SK-N-SH (cell line): Measurements from ENCODE around the gene USP11. TPM values are rescaled to one million over a fixed set of nuclear protein-coding genes. Genes with fewer than 3 reads are reported as not detected.

Experiments used
- CTCF ChIA-PET: fragments of 300-600, 350-600 bp; formaldehyde crosslinking; extraction: SDS; loops from one replicate; lab custom pipeline; 2021; lab: Yijun Ruan, JAX
- POLR2A ChIA-PET: fragments of 350-600 bp; sonication (Branson Sonifier 250); formaldehyde crosslinking; extraction: SDS; loops from one replicate; lab custom pipeline; 2020; ENCODE audit warnings: antibody characterized with exemption, inconsistent platforms; lab: Yijun Ruan, JAX
- DNase-seq: peaks from one replicate; pipeline ENCODE4 v3.0.0; 2012
- H2AFZ ChIP-seq: fragments of 200-600 bp; sonication (generic); 2 replicates; pipeline ENCODE4 v1.8.1; 2016; ENCODE audit warnings: antibody characterized with exemption, mild to moderate bottlenecking, low read depth
- H3F3A ChIP-seq: fragments of 200-600 bp; sonication (generic); replicated peaks from 2 replicates; pipeline ENCODE3; 2016; ENCODE audit warnings: antibody characterized with exemption, mild to moderate bottlenecking; ENCODE audit not compliant: insufficient read depth
- H3K27ac ChIP-seq, 2 experiments: fragments of 200-500 bp in 1 of 2; fragments of 200-600 bp in 1 of 2; sonication (Bioruptor generic) in 1 of 2; sonication (generic), shearing (Covaris generic) in 1 of 2; 2 replicates each; pipeline versions ENCODE4 v1.5.1 to v1.6.1; 2014 to 2016; ENCODE audit warnings: low read depth in 2 of 2, inconsistent platforms in 1 of 2, low read length in 1 of 2, mild to moderate bottlenecking in 1 of 2, mixed read lengths in 1 of 2
- H3K27me3 ChIP-seq: fragments of 200-600 bp; sonication (generic), shearing (Covaris generic); 2 replicates; pipeline ENCODE4 v1.6.1; 2016; ENCODE audit warnings: mixed run types; ENCODE audit not compliant: insufficient read depth
- H3K36me3 ChIP-seq, 2 experiments: fragments of 200-500 bp in 1 of 2; fragments of 200-600 bp in 1 of 2; sonication (Bioruptor generic) in 1 of 2; sonication (generic) in 1 of 2; replicated peaks in 1 of 2; 2 replicates each; pipeline versions ENCODE3 to v1.5.1; 2014 to 2016; ENCODE audit warnings: low read length in 1 of 2, mild to moderate bottlenecking in 1 of 2; ENCODE audit not compliant: insufficient read depth in 2 of 2, control insufficient read depth in 1 of 2
- H3K4me1 ChIP-seq, 2 experiments: fragments of 200-500 bp in 1 of 2; fragments of 200-600 bp in 1 of 2; sonication (Bioruptor generic) in 1 of 2; sonication (generic), shearing (Covaris generic) in 1 of 2; 2 replicates each; pipeline versions ENCODE4 v1.5.1 to v1.6.1; 2014 to 2016; ENCODE audit warnings: low read depth in 1 of 2, low read length in 1 of 2, mixed run types in 1 of 2; ENCODE audit not compliant: insufficient read depth in 2 of 2, control insufficient read depth in 1 of 2
- H3K4me2 ChIP-seq: fragments of 200-600 bp; sonication (generic), shearing (Covaris generic); 2 replicates; pipeline ENCODE4 v1.6.1; 2017; ENCODE audit warnings: mixed run types
- H3K4me3 ChIP-seq, 2 experiments: fragments of 200-500 bp in 1 of 2; fragments of 200-600 bp in 1 of 2; sonication (Bioruptor generic) in 1 of 2; sonication (generic), shearing (Covaris generic) in 1 of 2; 2 replicates each; pipeline versions ENCODE4 v1.5.1 to v1.8.1; 2014 to 2016; ENCODE audit warnings: low read depth in 2 of 2, inconsistent platforms in 1 of 2, low read length in 1 of 2, mild to moderate bottlenecking in 1 of 2, mixed read lengths in 1 of 2, moderate library complexity in 1 of 2
- H3K79me2 ChIP-seq: fragments of 200-600 bp; sonication (generic); 2 replicates; pipeline ENCODE4 v1.8.1; 2017; ENCODE audit warnings: mild to moderate bottlenecking; ENCODE audit not compliant: insufficient read depth
- H3K9ac ChIP-seq: fragments of 200-600 bp; sonication (generic); 2 replicates; pipeline ENCODE4 v1.6.1; 2017; ENCODE audit warnings: mixed run types
- H3K9me2 ChIP-seq: fragments of 200-600 bp; sonication (generic); 2 replicates; pipeline ENCODE4 v1.6.1; 2017; ENCODE audit warnings: mixed run types
- H3K9me3 ChIP-seq: fragments of 200-600 bp; sonication (generic); 2 replicates; pipeline ENCODE4 v1.6.1; 2017; ENCODE audit warnings: mixed run types, mild to moderate bottlenecking, moderate library complexity
- H4K20me1 ChIP-seq: fragments of 200-600 bp; sonication (generic); 2 replicates; pipeline ENCODE4 v1.6.1; 2017; ENCODE audit warnings: mild to moderate bottlenecking, mixed run types; ENCODE audit not compliant: insufficient read depth
- CHD2 ChIP-seq: fragments of 150-350 bp; IDR thresholded peaks from 2 replicates; pipeline ENCODE4 v1.6.1; 2018; ENCODE audit warnings: low read length; ENCODE audit not compliant: partially characterized antibody
- CTCF ChIP-seq: fragments of 200-600 bp; sonication (generic); IDR thresholded peaks from 2 replicates; pipeline ENCODE4 v1.6.1; 2017; ENCODE audit warnings: antibody characterized with exemption, mild to moderate bottlenecking, moderate library complexity
- ELF1 ChIP-seq: IDR thresholded peaks from 2 replicates; pipeline ENCODE4 v1.4.0; 2012
- EZH2phosphoT487 ChIP-seq: fragments of 200-600 bp; sonication (generic); IDR thresholded peaks from 2 replicates; pipeline ENCODE4 v1.6.1; 2017; ENCODE audit warnings: low read depth, mixed run types, mild to moderate bottlenecking, antibody characterized with exemption, moderate library complexity, borderline replicate concordance
- FOXJ3 ChIP-seq: sonication (generic); formaldehyde crosslinking; IDR thresholded peaks from 2 replicates; pipeline ENCODE4 v1.5.1; 2020; ENCODE audit warnings: mild to moderate bottlenecking, missing genetic modification reagents
- FOXM1 ChIP-seq: IDR thresholded peaks from 2 replicates; pipeline ENCODE4 v1.4.0; 2012; ENCODE audit warnings: low read depth, mild to moderate bottlenecking
- GABPA ChIP-seq: IDR thresholded peaks from 2 replicates; pipeline ENCODE4 v1.4.0; 2012; ENCODE audit warnings: low read depth, mild to moderate bottlenecking
- GATA2 ChIP-seq: sonication (generic); formaldehyde crosslinking; IDR thresholded peaks from 2 replicates; pipeline ENCODE4 v1.5.0; 2020; ENCODE audit warnings: mild to moderate bottlenecking, missing genetic modification reagents
- MAX ChIP-seq: IDR thresholded peaks from 2 replicates; pipeline ENCODE4 v1.4.0; 2012; ENCODE audit warnings: low read depth
- MEF2A ChIP-seq: IDR thresholded peaks from 2 replicates; pipeline ENCODE4 v1.4.0; 2012; ENCODE audit warnings: low read depth, borderline replicate concordance
- MXI1 ChIP-seq: IDR thresholded peaks from 2 replicates; pipeline ENCODE4 v1.6.1; 2012; ENCODE audit warnings: mild to moderate bottlenecking, low read depth, low read length, improper control_type of control experiment
- NRF1 ChIP-seq: IDR thresholded peaks from 2 replicates; pipeline ENCODE4 v1.6.1; 2012; ENCODE audit warnings: low read depth, mild to moderate bottlenecking, low read length
- POLR2AphosphoS5 ChIP-seq: IDR thresholded peaks from 2 replicates; pipeline ENCODE4 v1.6.1; 2012; ENCODE audit warnings: low read depth, low read length
- RAD21 ChIP-seq: IDR thresholded peaks from 2 replicates; pipeline ENCODE4 v1.6.1; 2012; ENCODE audit warnings: mild to moderate bottlenecking, low read length
- RCOR1 ChIP-seq: fragments of 150-350 bp; IDR thresholded peaks from 2 replicates; pipeline ENCODE4 v1.6.1; 2017; ENCODE audit warnings: antibody characterized with exemption, low read length
- RFX5 ChIP-seq: IDR thresholded peaks from 2 replicates; pipeline ENCODE4 v1.6.1; 2012; ENCODE audit warnings: mild to moderate bottlenecking, improper control_type of control experiment, low read length
- RXRA ChIP-seq: IDR thresholded peaks from 2 replicates; pipeline ENCODE4 v1.4.0; 2012; ENCODE audit warnings: low read depth, mild to moderate bottlenecking, borderline replicate concordance
- SIN3A ChIP-seq: IDR thresholded peaks from 2 replicates; pipeline ENCODE4 v1.6.1; 2012; ENCODE audit warnings: low read depth, mild to moderate bottlenecking, low read length, moderate library complexity, borderline replicate concordance
- TAF1 ChIP-seq: IDR thresholded peaks from 2 replicates; pipeline ENCODE4 v1.6.1; 2012; ENCODE audit warnings: low read depth, mild to moderate bottlenecking, low read length, moderate library complexity, borderline replicate concordance
- TCF12 ChIP-seq: IDR thresholded peaks from 2 replicates; pipeline ENCODE4 v1.4.0; 2012
- TEAD4 ChIP-seq: IDR thresholded peaks from 2 replicates; pipeline ENCODE4 v1.4.0; 2012; ENCODE audit warnings: mild to moderate bottlenecking, borderline replicate concordance; ENCODE audit not compliant: insufficient read depth
- USF2 ChIP-seq: fragments of 150-350 bp; IDR thresholded peaks from 2 replicates; pipeline ENCODE4 v1.6.1; 2017; ENCODE audit warnings: antibody characterized with exemption, low read length, low read depth, borderline replicate concordance
- YY1 ChIP-seq: IDR thresholded peaks from 2 replicates; pipeline ENCODE4 v1.4.0; 2012; ENCODE audit warnings: low read depth, mild to moderate bottlenecking
- WGBS: methylation state at CpG from one replicate; pipeline ENCODE4 v1.1.6; 2017; ENCODE audit warnings: low lambda C conversion rate; 5-methylcytosine and 5-hydroxymethylcytosine counted together
- polyA plus RNA-seq, 3 experiments: library from polyadenylated mRNA; depleted of rRNA; stranded (reverse); fragments of >200 nt; gene quantifications; 2 replicates each; pipeline ENCODE4 v1.2.3, GENCODE V29; 2012
- TF ChIP-seq, protein P1 (sequence below): IDR thresholded peaks from 2 replicates; pipeline ENCODE4; 2012

Gene USP11
- polyA plus RNA-seq, 1 of the 3 experiments (the other 2 are of a cell fraction): 53.1 TPM

DNA sequence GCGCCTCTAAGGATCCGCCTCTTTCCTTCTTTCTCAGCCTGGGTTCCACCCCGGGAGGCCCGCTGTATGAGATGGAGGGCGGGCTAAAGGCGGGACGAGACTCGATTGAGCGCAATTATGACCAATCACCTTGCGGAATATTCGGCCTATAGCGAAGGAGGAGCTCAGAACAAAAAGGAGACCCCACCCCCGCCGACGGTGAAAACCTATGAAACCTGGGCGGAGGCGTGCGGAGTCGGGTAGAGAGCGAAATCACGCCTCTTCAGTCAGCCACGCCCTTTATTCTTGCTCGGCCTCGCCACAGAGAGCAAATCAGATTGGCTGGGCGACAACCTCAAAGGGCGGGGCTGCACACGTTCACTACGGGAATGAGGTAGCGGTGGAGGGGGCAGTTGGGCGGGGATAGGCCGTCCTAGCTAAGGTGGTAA is 14.9 kb upstream of the USP11 start:
- DNase-seq: peak; percentile 95
- POLR2A ChIA-PET: interaction anchor here (0.7 to 1.5 kb wide), 4 partner anchors 13 to 167 kb away, joined by 3 to 10 read pairs (median 4); partner anchors contain the start of gene USP11
- peaks cover 24% of the 10 kb centered on the region for H3F3A ChIP-seq
- H3K4me2 ChIP-seq: peak overlapping the region; percentile 98
- peak overlapping the region; percentile 88 to 90 for H3K4me3 ChIP-seq
- peak overlapping the region; percentile 95 for H3K9ac ChIP-seq
- H3K27ac ChIP-seq: peak overlapping the region; percentile 92 to 96
- peaks cover 47% of the 10 kb centered on the region for H4K20me1 ChIP-seq
- TF ChIP-seq MAX (no peak), RFX5 (peak; percentile 18; the same call in 1 of the 2 replicates), EZH2phosphoT487 (no peak), CHD2 (no peak), NRF1 (peak; percentile 68; the same call in 1 of the 2 replicates), MXI1 (peak; percentile 80), SIN3A (peak; percentile 28; the same call in 1 of the 2 replicates), POLR2AphosphoS5 (0 out of 2 replicates have a peak, but pooled peaks have one; percentile 26), GATA2 (CRISPR knock-in tag) (no peak)
- TF ChIP-seq, protein P1, sequence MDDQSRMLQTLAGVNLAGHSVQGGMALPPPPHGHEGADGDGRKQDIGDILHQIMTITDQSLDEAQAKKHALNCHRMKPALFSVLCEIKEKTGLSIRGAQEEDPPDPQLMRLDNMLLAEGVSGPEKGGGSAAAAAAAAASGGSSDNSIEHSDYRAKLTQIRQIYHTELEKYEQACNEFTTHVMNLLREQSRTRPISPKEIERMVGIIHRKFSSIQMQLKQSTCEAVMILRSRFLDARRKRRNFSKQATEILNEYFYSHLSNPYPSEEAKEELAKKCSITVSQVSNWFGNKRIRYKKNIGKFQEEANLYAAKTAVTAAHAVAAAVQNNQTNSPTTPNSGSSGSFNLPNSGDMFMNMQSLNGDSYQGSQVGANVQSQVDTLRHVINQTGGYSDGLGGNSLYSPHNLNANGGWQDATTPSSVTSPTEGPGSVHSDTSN: peak; percentile 98
- peaks cover 7 to 29% of the 10 kb centered on the region in 2 experiments; a peak in 3 of 4 replicates for H3K4me1 ChIP-seq
- under 1% methylated on average over 24 of the region's 31 CpGs for WGBS
- H3K79me2 ChIP-seq: peaks cover 44% of the 10 kb centered on the region
- H3K9me2 ChIP-seq: no peaks in the 10 kb centered on the region
- H3K27me3 ChIP-seq: no peaks in the 10 kb centered on the region
- no peaks in the 10 kb centered on the region for H3K9me3 ChIP-seq
- CTCF ChIA-PET: no interaction called here
- H3K36me3 ChIP-seq: peaks cover 17 to 33% of the 10 kb centered on the region in 2 experiments
- H2AFZ ChIP-seq: peak overlapping the region; percentile 84; the same call in 1 of the 2 replicates

DNA sequence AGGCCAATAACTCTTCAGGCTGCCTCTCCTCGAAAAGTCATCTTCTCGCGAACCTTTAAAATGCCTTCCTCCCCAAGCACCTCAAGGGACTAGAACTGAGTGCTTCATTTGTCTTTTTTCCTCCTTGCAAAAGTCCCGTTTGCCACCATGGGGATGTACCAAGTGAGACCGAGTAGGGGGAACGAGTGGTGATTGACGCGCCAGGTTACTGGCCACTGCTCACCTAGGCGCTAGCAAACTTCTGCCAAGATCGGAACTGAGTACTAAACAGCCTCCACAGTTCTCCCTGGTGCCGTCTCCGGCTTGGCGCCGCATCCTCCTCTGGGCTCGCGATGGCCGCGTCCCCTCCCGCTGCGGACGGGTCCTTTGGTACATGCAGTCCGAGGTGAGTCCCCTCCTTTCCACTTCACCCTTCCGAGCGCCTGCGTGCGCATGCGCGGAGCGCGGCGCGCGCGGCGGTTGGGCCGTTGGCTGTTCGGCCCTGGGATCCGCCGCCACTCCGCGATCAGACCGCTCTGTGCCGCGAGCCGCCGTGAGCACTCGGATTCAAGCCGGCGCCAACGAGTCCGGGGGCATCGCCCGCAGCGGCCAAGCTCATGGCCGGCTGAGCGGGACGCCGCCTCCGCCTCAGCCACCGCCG is 14.4 kb upstream of the USP11 start, which contains the start of gene CDK16:
CDK16 (plus strand) TSS at position 402 of the 640 bp plus-strand sequence. CDS start 4,877 bp downstream, outside the sequence.
- H2AFZ ChIP-seq: peak within 1 kb of the TSS; percentile 84
- WGBS: 0% methylated on average over 35 of the region's 61 CpGs
- H3K9me3 ChIP-seq: no peaks in the 10 kb centered on the region
- ChIA-PET CTCF (interaction anchor here (1.0 kb wide), 1 partner anchor 13 kb away, joined by 3 read pairs; no protein-coding TSS in a partner anchor), POLR2A (interaction anchor here (0.6 to 1.5 kb wide), 5 partner anchors 13 to 166 kb away, joined by 3 to 10 read pairs (median 3); partner anchors contain the start of gene USP11)
- H3F3A ChIP-seq: peaks cover 21% of the 10 kb centered on the region
- H3K9me2 ChIP-seq: no peaks in the 10 kb centered on the region
- peak within 1 kb of the TSS; percentile 88 to 90 for H3K4me3 ChIP-seq
- peaks cover 7 to 28% of the 10 kb centered on the region in 2 experiments; a peak in 3 of 4 replicates for H3K4me1 ChIP-seq
- H4K20me1 ChIP-seq: peaks cover 52% of the 10 kb centered on the region
- peak; percentile 96 for DNase-seq
- H3K79me2 ChIP-seq: peaks cover 49% of the 10 kb centered on the region
- H3K27me3 ChIP-seq: no peaks in the 10 kb centered on the region
- H3K9ac ChIP-seq: peak within 1 kb of the TSS; percentile 95
- H3K27ac ChIP-seq: peak within 1 kb of the TSS; percentile 92 to 96
- H3K36me3 ChIP-seq: peaks cover 16 to 32% of the 10 kb centered on the region in 2 experiments
- H3K4me2 ChIP-seq: peak within 1 kb of the TSS; percentile 98
- TF ChIP-seq RAD21 (no peak), TEAD4 (no peak), MEF2A (no peak), ELF1 (no peak), TCF12 (no peak), GATA2 (CRISPR knock-in tag) (no peak), NRF1 (peak; percentile 89), RCOR1 (no peak), YY1 (peak; percentile 40), GABPA (no peak), FOXJ3 (CRISPR knock-in tag) (no peak), TAF1 (peak; percentile 79), FOXM1 (no peak), USF2 (no peak), CTCF (no peak), RFX5 (no peak), POLR2AphosphoS5 (no peak), RXRA (no peak)
